Measurements from ENCODE around the gene AHCTF1. TPM values are rescaled to one million over a fixed set of nuclear protein-coding genes. Genes with fewer than 3 reads are reported as not detected.
"Not testable (repeated sequence)": the region's sequence is repeated elsewhere in the genome, so short reads cannot be mapped to it uniquely, and the experiment has no call there.

AHCTF1 gene
- total RNA-seq, 6 experiments from 2014 or later = 10.3 to 23.4 (median 14.9) TPM

DNA sequence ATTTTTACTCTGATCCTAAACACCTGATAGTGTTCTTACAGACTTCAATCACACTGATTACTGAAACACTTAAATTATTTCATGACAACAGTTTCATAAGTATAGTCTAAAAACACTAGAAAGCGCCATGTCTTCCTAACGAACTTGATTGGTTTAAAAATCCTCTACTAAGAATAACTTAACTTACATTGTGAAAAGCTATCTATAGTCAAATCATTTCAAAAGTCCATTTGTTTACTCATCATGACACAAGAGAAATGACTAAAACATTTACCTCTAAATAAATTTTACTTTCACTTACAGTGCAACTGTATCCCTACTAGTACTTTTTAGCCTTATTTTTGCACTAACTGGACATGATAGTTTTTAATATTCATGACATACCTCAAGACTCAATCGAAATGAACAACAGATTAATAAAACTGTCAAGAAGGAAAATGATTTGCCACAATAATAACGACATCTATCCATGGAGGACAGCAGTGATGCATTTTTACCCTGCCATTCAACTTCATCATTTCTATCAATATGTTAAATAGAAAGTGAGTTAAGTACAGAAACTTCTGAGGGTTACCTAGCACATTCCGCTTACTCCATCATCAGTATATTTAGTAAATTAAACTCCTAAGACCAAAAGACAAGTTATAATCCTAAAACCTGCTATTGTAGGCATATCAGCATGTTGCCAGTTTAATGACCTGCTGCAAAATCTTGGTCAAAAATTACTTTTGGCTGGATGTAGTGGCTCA, 38.4 kb downstream of the AHCTF1 start:
- ATAC-seq (no peak), DNase-seq (no peak)
- H3K27me3 ChIP-seq = no peaks in the 10 kb centered on the region
- H3K36me3 ChIP-seq = peaks cover 7 to 80% (median 33%) of the 10 kb centered on the region in 4 donors
- WGBS (ENCODE audit: insufficient coverage, low coverage, low lambda C conversion rate, missing lambda C conversion rate) = 86% methylated on average over 5 of the region's 5 CpGs
- intact Hi-C loops (cut with DNase I) = no loop called here
- no peaks in the 10 kb centered on the region for H3K4me1 ChIP-seq
- no peaks in the 10 kb centered on the region for H3K9me3 ChIP-seq
- no peak overlapping the region for H3K27ac ChIP-seq
- TF ChIP-seq, protein P1, sequence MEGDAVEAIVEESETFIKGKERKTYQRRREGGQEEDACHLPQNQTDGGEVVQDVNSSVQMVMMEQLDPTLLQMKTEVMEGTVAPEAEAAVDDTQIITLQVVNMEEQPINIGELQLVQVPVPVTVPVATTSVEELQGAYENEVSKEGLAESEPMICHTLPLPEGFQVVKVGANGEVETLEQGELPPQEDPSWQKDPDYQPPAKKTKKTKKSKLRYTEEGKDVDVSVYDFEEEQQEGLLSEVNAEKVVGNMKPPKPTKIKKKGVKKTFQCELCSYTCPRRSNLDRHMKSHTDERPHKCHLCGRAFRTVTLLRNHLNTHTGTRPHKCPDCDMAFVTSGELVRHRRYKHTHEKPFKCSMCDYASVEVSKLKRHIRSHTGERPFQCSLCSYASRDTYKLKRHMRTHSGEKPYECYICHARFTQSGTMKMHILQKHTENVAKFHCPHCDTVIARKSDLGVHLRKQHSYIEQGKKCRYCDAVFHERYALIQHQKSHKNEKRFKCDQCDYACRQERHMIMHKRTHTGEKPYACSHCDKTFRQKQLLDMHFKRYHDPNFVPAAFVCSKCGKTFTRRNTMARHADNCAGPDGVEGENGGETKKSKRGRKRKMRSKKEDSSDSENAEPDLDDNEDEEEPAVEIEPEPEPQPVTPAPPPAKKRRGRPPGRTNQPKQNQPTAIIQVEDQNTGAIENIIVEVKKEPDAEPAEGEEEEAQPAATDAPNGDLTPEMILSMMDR (IDR thresholded peaks at IDR 0.05) = no peak
- TF ChIP-seq POLR2A (IDR thresholded peaks at IDR 0.05) = no peak
- H3K4me3 ChIP-seq = no peak overlapping the region

DNA sequence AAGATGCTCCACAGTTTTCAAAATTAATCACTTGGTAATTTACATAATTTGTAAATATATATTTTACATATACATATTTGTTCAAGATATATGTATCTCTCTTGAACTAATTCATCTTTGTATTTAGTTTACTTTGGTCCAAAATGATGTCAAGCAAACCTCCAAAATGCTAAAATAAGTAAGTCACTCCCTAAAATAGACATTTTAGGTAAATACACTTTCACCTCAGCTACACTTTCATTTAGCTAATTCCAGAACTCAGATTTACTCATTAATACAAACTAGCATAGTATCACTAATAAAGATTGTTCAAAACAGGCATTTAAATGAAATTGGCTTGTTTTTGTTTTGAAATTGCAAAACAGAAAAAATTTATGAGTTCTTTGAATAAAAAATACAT, 40.6 kb downstream of the AHCTF1 start:
- H3K9me3 ChIP-seq = no peaks in the 10 kb centered on the region
- no peaks in the 10 kb centered on the region for H3K4me1 ChIP-seq
- intact Hi-C loops (cut with DNase I) = no loop called here
- no peak overlapping the region for H3K4me3 ChIP-seq
- no peak for TF ChIP-seq POLR2A (IDR thresholded peaks at IDR 0.05)
- TF ChIP-seq, protein P1 (IDR thresholded peaks at IDR 0.05) = no peak
- DNase-seq (no peak), ATAC-seq (no peak)
- H3K27me3 ChIP-seq = no peaks in the 10 kb centered on the region
- H3K36me3 ChIP-seq = peaks cover 7 to 76% (median 32%) of the 10 kb centered on the region in 4 donors
- H3K27ac ChIP-seq = no peak overlapping the region

DNA sequence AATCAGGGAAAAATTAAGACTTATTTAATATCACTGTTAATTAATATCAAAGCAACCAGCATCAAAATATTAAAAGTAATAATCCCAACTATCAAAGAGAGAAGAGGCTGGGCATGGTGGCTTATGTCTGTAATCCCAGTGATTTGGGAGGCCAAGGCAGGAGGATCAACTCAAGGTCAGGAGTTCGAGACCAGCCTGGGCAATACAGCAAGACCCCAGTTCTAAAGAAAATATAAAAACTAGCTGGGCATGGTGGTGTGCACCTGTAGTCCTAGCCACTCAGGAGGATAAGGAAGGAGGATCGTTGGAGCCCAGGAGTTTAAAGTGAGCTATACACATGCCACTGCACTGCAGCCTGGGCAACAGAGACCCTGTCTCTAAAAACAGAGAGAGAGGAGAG, 43.2 kb downstream of the AHCTF1 start:
- intact Hi-C loops (cut with DNase I) = no loop called here
- WGBS (ENCODE audit: insufficient coverage, low coverage, low lambda C conversion rate, missing lambda C conversion rate) = 94% methylated on average over 2 of the region's 2 CpGs
- Histone ChIP-seq H3K27me3 (no peaks in the 10 kb centered on the region), H3K4me3 (no peak overlapping the region), H3K27ac (no peak overlapping the region), H3K4me1 (no peaks in the 10 kb centered on the region), H3K36me3 (peaks cover 0 to 62% (median 17%) of the 10 kb centered on the region in 4 donors), H3K9me3 (no peaks in the 10 kb centered on the region)
- TF ChIP-seq, protein P1 (IDR thresholded peaks at IDR 0.05) = no peak
- TF ChIP-seq POLR2A (IDR thresholded peaks at IDR 0.05) = no peak
- ATAC-seq (no peak), DNase-seq (no peak)

DNA sequence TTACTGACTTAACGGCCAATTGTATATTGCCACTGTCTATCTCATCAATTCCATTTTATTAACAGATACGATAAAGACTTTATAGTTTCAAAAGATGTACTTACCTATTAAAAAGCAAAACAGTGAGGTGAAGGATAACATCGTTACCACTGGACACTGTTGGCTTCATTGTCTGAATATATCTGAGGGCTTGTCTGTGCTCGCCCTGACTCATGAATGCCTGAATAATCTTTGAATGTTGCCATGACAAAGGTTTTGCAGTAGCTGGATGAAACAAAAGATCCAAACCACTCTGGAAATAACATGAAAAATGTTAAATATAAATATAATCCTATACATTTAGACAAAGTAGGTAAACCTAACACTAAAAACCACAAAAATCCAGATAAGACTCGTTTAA, 46.4 kb downstream of the AHCTF1 start:
- H3K9me3 ChIP-seq; ATAC-seq; H3K4me3 ChIP-seq; H3K4me1 ChIP-seq; DNase-seq; H3K27ac ChIP-seq; H3K27me3 ChIP-seq; intact Hi-C loops (cut with DNase I): not testable (repeated sequence)
- H3K36me3 ChIP-seq = peaks cover 0 to 48% (median 12%) of the 10 kb centered on the region in 4 donors
- WGBS (ENCODE audit: insufficient coverage, low coverage, low lambda C conversion rate, missing lambda C conversion rate) = 92% methylated on average over 5 of the region's 5 CpGs

DNA sequence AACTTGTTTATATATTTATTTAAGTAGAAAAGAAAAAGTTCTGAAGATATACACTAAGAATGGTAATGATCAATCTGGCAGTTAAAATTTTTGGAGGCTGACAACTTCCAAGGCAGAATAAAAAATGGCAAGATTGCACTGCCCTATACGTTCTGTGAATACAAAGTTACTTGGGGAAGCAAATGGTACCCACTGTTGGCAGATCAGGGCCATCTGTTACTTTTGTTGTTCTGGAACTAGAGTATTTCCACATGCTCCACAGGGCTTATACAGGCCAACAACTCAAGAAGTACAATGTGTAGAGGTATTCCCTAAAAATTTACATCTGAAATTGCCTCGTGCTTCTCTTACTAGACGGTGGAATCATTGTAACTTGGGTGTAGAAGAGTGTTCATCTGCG, 53.2 kb downstream of the AHCTF1 start:
- ATAC-seq = no peak
- TF ChIP-seq POLR2A (IDR thresholded peaks at IDR 0.05) = no peak
- TF ChIP-seq, protein P1 (IDR thresholded peaks at IDR 0.05) = no peak
- WGBS (ENCODE audit: insufficient coverage, low coverage, low lambda C conversion rate, missing lambda C conversion rate) = 93% methylated on average over 4 of the region's 4 CpGs
- Histone ChIP-seq H3K4me3 (no peak overlapping the region), H3K9me3 (no peaks in the 10 kb centered on the region), H3K4me1 (no peaks in the 10 kb centered on the region), H3K36me3 (peaks cover 0 to 27% (median 12%) of the 10 kb centered on the region in 4 donors), H3K27me3 (no peaks in the 10 kb centered on the region), H3K27ac (no peak overlapping the region)
- DNase-seq = no peak
- intact Hi-C loops (cut with DNase I) = no loop called here

All from right lobe of liver (tissue), 6 donors.